GM12874 (cell line): ENCODE data around the gene PRKAR1B.

Experiments
- CTCF ChIP-seq: IDR thresholded peaks from 2 replicates; pipeline ENCODE4 v1.5.1; 2011; ENCODE audit warnings: low read depth, mild to moderate bottlenecking, control low read depth, low read length, moderate library complexity; ENCODE audit not compliant: insufficient read depth

PRKAR1B gene

GRCh38 chr7:727806-728460, 852 bp upstream of the PRKAR1B start:
- no peak for TF ChIP-seq CTCF

- TF ChIP-seq CTCF = no peak
These were observed 302 bp downstream of the PRKAR1B start for GRCh38 chr7:726854-727103.

- TF ChIP-seq CTCF = no peak
These were observed 812 bp downstream of the PRKAR1B start, which contains the start of gene DNAAF5 for GRCh38 chr7:726084-726853. DNAAF5 (plus strand) TSS chr7:726699; CDS start chr7:726721, 22 bp downstream.

- no peak for TF ChIP-seq CTCF
These were observed 1.7 kb downstream of the PRKAR1B start for GRCh38 chr7:725223-726005.

GRCh38 chr7:724298-724697, 2.8 kb downstream of the PRKAR1B start:
- TF ChIP-seq CTCF = no peak

GRCh38 chr7:723541-723940, 3.5 kb downstream of the PRKAR1B start:
- TF ChIP-seq CTCF = no peak

- TF ChIP-seq CTCF = no peak
These were observed 5.3 kb downstream of the PRKAR1B start for GRCh38 chr7:721619-722248.
